Astrocyte of the spinal cord (primary cell): ENCODE measurements around the gene CFAP46.

Experiments
- DNase-seq: peaks from one replicate; pipeline ENCODE4 v3.0.0; 2011; ENCODE audit warnings: low read depth, low spot score
- H3K4me3 ChIP-seq: 2 replicates; pipeline ENCODE4 v1.5.1; 2011; ENCODE audit warnings: low read depth, mild to moderate bottlenecking, low read length, moderate library complexity
- in situ Hi-C: cut with HindIII; loops from 2 replicates; pipeline ENCODE4 v1.10.0; 2017; ENCODE audit warnings: low sequenced_read_pairs
- TF ChIP-seq, protein P1 (sequence below): IDR thresholded peaks from 2 replicates; pipeline ENCODE4 v1.5.1; 2012; ENCODE audit warnings: low read depth, mild to moderate bottlenecking, low read length, inconsistent platforms

CFAP46 gene

DNA sequence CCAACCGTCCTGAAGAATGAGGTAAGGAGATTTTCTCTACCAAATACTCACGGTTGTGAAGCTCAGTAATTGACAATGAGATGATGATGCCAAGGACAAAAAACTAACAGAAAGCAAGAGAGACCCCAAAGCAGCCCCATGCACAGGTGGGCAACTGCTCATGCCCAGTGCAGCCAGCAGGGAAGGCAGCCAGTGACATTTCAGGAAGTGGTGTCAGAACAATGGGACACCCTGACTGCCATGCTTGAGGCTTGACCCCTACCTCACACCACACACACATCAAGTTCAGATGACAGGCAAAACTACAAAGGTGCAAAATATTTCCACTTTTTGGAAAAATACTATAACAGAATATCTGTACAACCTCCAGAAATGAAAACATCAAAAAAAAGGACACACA, 66.9 kb downstream of the CFAP46 start:
- TF ChIP-seq, protein P1, sequence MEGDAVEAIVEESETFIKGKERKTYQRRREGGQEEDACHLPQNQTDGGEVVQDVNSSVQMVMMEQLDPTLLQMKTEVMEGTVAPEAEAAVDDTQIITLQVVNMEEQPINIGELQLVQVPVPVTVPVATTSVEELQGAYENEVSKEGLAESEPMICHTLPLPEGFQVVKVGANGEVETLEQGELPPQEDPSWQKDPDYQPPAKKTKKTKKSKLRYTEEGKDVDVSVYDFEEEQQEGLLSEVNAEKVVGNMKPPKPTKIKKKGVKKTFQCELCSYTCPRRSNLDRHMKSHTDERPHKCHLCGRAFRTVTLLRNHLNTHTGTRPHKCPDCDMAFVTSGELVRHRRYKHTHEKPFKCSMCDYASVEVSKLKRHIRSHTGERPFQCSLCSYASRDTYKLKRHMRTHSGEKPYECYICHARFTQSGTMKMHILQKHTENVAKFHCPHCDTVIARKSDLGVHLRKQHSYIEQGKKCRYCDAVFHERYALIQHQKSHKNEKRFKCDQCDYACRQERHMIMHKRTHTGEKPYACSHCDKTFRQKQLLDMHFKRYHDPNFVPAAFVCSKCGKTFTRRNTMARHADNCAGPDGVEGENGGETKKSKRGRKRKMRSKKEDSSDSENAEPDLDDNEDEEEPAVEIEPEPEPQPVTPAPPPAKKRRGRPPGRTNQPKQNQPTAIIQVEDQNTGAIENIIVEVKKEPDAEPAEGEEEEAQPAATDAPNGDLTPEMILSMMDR, result no peak
- in situ Hi-C loops, result no loop called here
- DNase-seq, result no peak
- no peak overlapping the region for H3K4me3 ChIP-seq

DNA sequence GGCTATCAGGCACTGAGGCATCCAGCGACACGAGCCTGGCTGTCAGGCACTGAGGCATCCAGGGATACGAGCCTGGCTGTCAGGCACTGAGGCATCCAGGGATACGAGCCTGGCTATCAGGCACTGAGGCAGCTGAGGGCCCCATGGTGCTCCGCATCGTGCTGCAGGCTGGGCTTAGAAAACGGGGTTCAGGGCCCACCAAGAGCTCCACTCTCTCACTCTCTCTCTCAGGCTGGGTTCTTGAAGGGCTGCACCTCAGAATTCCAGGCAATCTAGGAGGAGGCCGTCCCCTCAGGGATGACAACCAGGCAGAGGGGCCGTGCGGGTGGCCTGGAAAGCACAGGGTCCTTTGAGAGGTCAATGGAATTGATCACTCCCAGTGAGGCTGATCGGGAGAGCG, 69.0 kb downstream of the CFAP46 start:
- TF ChIP-seq, protein P1, result no peak
- H3K4me3 ChIP-seq, result no peak overlapping the region
- in situ Hi-C loops, result no loop called here
- no peak for DNase-seq

DNA sequence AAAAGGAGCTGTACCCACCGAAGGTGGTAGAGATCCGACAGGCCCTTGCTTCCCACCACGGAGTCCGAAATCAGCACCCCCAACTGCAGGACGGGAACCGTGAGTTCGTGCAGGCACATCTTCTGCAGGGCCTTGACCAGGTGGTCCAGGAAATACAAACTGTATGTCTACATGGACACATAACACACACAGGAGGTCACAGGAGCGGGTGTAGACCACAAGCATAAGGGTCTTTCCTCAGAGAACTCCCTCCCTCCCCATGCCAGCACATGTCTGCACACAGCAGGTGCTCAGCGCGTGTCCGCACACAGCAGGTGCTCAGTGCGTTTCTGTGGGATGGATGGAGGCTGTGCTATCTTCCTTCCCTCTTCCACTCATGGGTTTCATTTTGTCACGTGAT, 69.7 kb downstream of the CFAP46 start:
- no peak for DNase-seq
- in situ Hi-C loops, result no loop called here
- no peak overlapping the region for H3K4me3 ChIP-seq
- TF ChIP-seq, protein P1, result no peak

DNA sequence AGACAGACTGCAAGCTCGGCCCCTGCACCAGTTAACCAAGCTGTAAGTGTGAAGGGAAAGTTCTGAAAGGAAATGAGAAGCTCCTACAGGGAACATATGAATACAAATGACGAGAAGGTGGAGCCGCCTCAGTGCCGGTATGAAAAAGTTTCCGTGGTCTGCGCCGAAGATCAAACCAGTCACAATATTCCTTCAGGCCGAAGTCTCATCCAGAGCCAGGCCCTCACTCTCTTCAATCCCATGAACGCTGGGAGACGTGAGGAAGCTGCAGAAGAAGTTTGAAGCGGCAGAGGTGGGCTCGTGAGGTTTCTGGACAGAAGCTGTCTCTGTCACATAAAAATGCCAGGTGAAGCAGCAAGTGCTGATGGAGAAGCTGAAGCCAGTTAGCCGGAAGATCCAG, 71.9 kb downstream of the CFAP46 start:
- H3K4me3 ChIP-seq, result no peak overlapping the region
- no peak for DNase-seq
- TF ChIP-seq, protein P1, result no peak
- in situ Hi-C loops, result no loop called here

DNA sequence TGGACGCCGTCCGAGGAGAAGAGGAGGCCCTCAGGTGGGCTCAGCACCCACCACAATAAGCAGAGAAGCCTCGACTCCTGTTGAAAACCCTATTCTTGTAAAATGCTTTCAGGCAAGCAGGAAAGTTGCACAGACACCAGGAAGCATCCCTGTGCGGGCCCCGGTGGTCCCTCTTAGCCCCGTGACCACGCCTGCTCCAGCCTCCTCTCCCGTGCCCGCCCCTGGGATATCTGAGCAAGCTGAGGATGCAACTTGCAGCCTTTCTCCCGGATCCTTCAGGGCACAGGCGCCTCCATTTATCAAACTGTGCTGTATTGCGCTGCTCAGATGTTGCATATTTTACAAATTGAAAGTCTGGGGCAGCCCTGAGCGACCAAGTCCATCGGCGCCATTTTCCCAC, 72.7 kb downstream of the CFAP46 start:
- in situ Hi-C loops, result no loop called here
- TF ChIP-seq, protein P1, result no peak
- no peak overlapping the region for H3K4me3 ChIP-seq
- no peak for DNase-seq

DNA sequence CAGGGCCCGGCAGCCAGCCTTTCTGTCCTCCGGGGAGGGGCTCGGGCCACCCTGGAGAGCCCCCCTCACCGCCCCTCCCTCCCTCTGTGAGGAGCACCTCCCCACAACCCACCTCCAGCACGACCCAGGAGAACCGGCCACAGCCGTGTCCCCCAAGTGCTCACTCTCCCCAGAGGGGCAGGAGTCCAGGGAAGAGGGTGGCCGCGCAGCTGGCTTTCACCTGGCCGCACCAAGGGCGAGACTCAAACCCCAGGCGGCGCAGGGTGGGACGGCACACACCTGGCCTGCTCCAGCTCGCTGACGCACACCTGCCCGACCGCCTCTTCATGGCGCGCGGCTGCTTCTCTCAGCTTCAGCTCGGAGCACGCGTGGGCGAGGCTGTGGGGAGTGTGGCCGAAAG, 73.4 kb downstream of the CFAP46 start:
- no peak overlapping the region for H3K4me3 ChIP-seq
- in situ Hi-C loops, result no loop called here
- no peak for DNase-seq
- TF ChIP-seq, protein P1, result no peak
